HCT116 (cell line): Measurements from ENCODE around the gene RTN4RL2. TPM values are rescaled to one million over a fixed set of nuclear protein-coding genes. Genes with fewer than 3 reads are reported as not detected.

Experiments used
- ATAC-seq: fragments of 200-7000 bp; cut with Tn5 transposase; 2 replicates; pipeline ENCODE4 v1.9.1; 2020; ENCODE audit warnings: mild to moderate bottlenecking, moderate library complexity
- BruUV-seq: library from RNA; stranded (reverse); fragments of 400-500 nt; replicated peaks from 2 replicates; lab custom pipeline; 2021; lab: Mats Ljungman, UMichigan
- CTCF ChIA-PET: fragments of 300-600 bp; sonication (Branson Sonifier 250); formaldehyde crosslinking; loops from one replicate; lab custom pipeline; 2021; ENCODE audit warnings: antibody characterized with exemption; lab: Charles Lee
- POLR2A ChIA-PET: fragments of 300-600, 350-600 bp; sonication (Branson Sonifier 250); formaldehyde crosslinking; loops from one replicate; lab custom pipeline; 2021; ENCODE audit warnings: antibody characterized with exemption; lab: Charles Lee
- RAD21 ChIA-PET, 2 experiments: fragments of 300-600 bp; sonication (Branson Sonifier 250); formaldehyde crosslinking; loops; one replicate each; lab custom pipeline; 2023; ENCODE audit warnings: low total read pairs in 2 of 2; ENCODE audit not compliant: uncharacterized antibody in 2 of 2, unreplicated experiment in 2 of 2, low non-redundant PET in 1 of 2; lab: Charles Lee
- DNase-seq: peaks from one replicate; pipeline ENCODE4 v3.0.0-alpha.2; 2010; ENCODE audit warnings: low read depth, low spot score
- H2AFZ ChIP-seq: fragments of 200-600 bp; shearing (Covaris generic), sonication (generic); 2 replicates; pipeline ENCODE4 v1.6.1; 2017; ENCODE audit warnings: low read depth, mixed run types, mixed read lengths, antibody characterized with exemption, low read length; ENCODE audit not compliant: poor library complexity, severe bottlenecking
- H3K27ac ChIP-seq: 2 replicates; pipeline ENCODE4 v1.5.1; 2012; ENCODE audit warnings: low read depth, low read length
- H3K27me3 ChIP-seq: fragments of 200-600 bp; sonication (generic); 2 replicates; pipeline ENCODE4 v1.6.1; 2016; ENCODE audit warnings: mixed run types, low read length, mixed read lengths; ENCODE audit not compliant: insufficient read depth
- H3K36me3 ChIP-seq, 2 experiments: fragments of 200-500 bp in 1 of 2; fragments of 200-600 bp in 1 of 2; sonication (Bioruptor generic) in 1 of 2; sonication (generic) in 1 of 2; 2 replicates each; pipeline versions ENCODE4 v1.5.1 to v1.6.1; 2014 to 2016; ENCODE audit warnings: low read length in 2 of 2, inconsistent platforms in 1 of 2, mixed read lengths in 1 of 2, mixed run types in 1 of 2; ENCODE audit not compliant: insufficient read depth in 2 of 2, control insufficient read depth in 1 of 2
- H3K4me1 ChIP-seq, 2 experiments: fragments of 200-600 bp in 1 of 2; sonication (generic) in 1 of 2; 2 replicates each; pipeline versions ENCODE4 v1.5.1 to v1.6.1; 2012 to 2017; ENCODE audit warnings: low read length in 2 of 2, inconsistent platforms in 1 of 2, mild to moderate bottlenecking in 1 of 2, mixed read lengths in 1 of 2, mixed run types in 1 of 2, moderate library complexity in 1 of 2; ENCODE audit not compliant: insufficient read depth in 2 of 2, control insufficient read depth in 1 of 2
- H3K4me2 ChIP-seq: fragments of 200-600 bp; sonication (generic); 2 replicates; pipeline ENCODE4 v1.6.1; 2017; ENCODE audit warnings: mixed run types, low read length, mixed read lengths
- H3K4me3 ChIP-seq, 2 experiments: fragments of 200-600 bp in 1 of 2; sonication (generic) in 1 of 2; replicated peaks in 1 of 2; 2 replicates each; pipeline ENCODE4 v1.5.1; 2011 to 2016; ENCODE audit warnings: low read length in 2 of 2, control low read depth in 1 of 2, low read depth in 1 of 2, mild to moderate bottlenecking in 1 of 2, mixed read lengths in 1 of 2, mixed run types in 1 of 2
- H3K79me2 ChIP-seq: fragments of 200-600 bp; sonication (generic); 2 replicates; pipeline ENCODE4 v1.6.1; 2017; ENCODE audit warnings: mild to moderate bottlenecking, mixed run types, low read length, moderate library complexity, mixed read lengths; ENCODE audit not compliant: insufficient read depth
- H3K9ac ChIP-seq: fragments of 200-600 bp; sonication (generic); 2 replicates; pipeline ENCODE4 v1.6.1; 2016; ENCODE audit warnings: low read length, mixed read lengths
- H3K9me2 ChIP-seq: fragments of 200-600 bp; sonication (generic), shearing (Covaris generic); 2 replicates; pipeline ENCODE4 v1.6.1; 2017; ENCODE audit warnings: mixed run types, mild to moderate bottlenecking, moderate library complexity; ENCODE audit not compliant: insufficient read depth
- H3K9me3 ChIP-seq, 2 experiments: fragments of 200-500 bp in 1 of 2; fragments of 200-600 bp in 1 of 2; sonication (Bioruptor generic) in 1 of 2; sonication (generic) in 1 of 2; 2 replicates each; pipeline ENCODE4 v1.6.1; 2014 to 2017; ENCODE audit warnings: low read length in 2 of 2, mixed read lengths in 2 of 2, inconsistent platforms in 1 of 2, low read depth in 1 of 2, mild to moderate bottlenecking in 1 of 2, mixed run types in 1 of 2, moderate library complexity in 1 of 2; ENCODE audit not compliant: control insufficient read depth in 1 of 2, insufficient read depth in 1 of 2
- H4K20me1 ChIP-seq: fragments of 200-600 bp; sonication (generic), shearing (Covaris generic); 2 replicates; pipeline ENCODE4 v1.6.1; 2017; ENCODE audit warnings: mixed run types, mild to moderate bottlenecking, moderate library complexity; ENCODE audit not compliant: insufficient read depth
- JUND ChIP-seq: IDR thresholded peaks from 2 replicates; pipeline ENCODE4 v1.6.1; 2012
- REST ChIP-seq: IDR thresholded peaks from 2 replicates; pipeline ENCODE4 v1.6.1; 2012; ENCODE audit warnings: low read depth
- ZFX ChIP-seq: fragments of 450-650 bp; IDR thresholded peaks from 2 replicates; pipeline ENCODE4 v1.6.1; 2017
- intact Hi-C: fragments of 100-400 bp; cut with micrococcal nuclease; formaldehyde crosslinking; loops from 2 replicates; pipeline ENCODE4 v1.10.0; 2022
- total RNA-seq: library from RNA; stranded (reverse); gene quantifications from one replicate; pipeline ENCODE4 v1.2.1, GENCODE V29; 2021; ENCODE audit not compliant: unreplicated experiment

Gene RTN4RL2
- total RNA-seq, 1 experiment from 2014 or later, result 24.0 TPM

DNA sequence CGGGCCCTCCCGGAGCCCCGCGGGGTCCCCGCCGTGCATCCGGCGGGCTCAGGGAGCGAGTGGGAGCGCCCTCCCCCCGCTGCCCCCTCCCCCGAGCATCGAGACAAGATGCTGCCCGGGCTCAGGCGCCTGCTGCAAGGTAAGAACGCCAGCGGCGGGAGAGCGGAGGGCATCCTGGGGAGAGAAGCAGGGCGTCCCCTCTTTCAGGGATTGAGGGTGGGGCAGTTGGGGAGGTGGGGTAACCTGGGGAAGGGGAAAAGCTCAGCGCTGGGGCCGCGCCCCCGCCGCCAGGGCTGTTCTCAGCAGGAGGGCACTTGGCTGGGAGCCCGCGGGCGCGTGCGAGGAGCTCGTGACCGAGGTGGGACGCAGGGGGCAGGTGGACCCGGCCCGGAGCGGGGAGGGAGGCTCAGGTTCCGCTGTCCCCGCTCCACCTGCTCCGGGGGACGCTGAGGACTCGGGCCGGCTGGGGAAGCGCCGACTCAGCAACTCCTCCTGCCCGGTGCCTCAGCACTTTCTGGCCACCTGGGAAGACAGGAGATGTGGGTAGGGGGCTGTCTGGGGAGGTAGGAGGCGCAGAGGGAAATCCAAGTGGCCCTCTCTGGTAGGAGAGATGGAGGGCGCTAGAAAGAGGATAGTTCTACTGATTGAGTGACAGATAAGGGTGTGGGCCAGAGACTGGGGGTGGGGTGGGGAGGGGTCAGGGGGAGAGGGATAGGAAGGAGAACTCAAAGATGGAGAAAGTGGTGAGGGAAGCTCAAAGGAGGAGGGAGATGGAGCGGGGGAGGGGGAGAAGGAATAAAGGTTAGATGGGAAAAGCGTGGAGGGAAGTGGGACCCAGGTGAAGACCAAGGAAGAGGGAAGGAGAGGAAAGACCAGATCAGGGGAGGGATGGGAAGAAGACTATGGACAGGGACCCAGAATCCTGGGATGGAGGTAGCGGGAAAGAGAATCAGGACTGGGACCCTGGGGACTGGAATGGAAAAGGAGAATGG is 726 bp downstream of the RTN4RL2 start:
- Histone ChIP-seq H3K4me2 (peak overlapping the region; percentile 98), H3K27ac (peak overlapping the region; percentile 54; the same call in 1 of the 2 replicates), H2AFZ (no peak overlapping the region), H3K79me2 (no peaks in the 10 kb centered on the region), H3K27me3 (no peaks in the 10 kb centered on the region), H3K4me1 (peaks cover 16 to 42% of the 10 kb centered on the region in 2 experiments; a peak in 3 of 4 replicates), H3K9me2 (no peaks in the 10 kb centered on the region), H3K9me3 (no peaks in the 10 kb centered on the region), H3K9ac (peak overlapping the region; percentile 59), H4K20me1 (no peaks in the 10 kb centered on the region), H3K4me3 (peak overlapping the region; percentile 65 to 68), H3K36me3 (no peaks in the 10 kb centered on the region)
- RAD21 ChIA-PET, result no interaction called here
- POLR2A ChIA-PET, result interaction anchor here (0.7 to 1.4 kb wide), 3 partner anchors 32 to 180 kb away, joined by 3 to 8 read pairs (median 3); partner anchors contain the start of gene TIMM10
- BruUV-seq, result no TSS peak
- ATAC-seq, result peak; percentile 7; the same call in 1 of the 2 replicates
- TF ChIP-seq JUND, result no peak
- no peak for TF ChIP-seq REST
- peak; percentile 51; the same call in 1 of the 2 replicates for TF ChIP-seq ZFX
- DNase-seq, result no peak
- CTCF ChIA-PET, result interaction anchor here (0.9 to 2.1 kb wide), 5 partner anchors 32 to 184 kb away, joined by 3 to 7 read pairs (median 5); partner anchors contain the start of gene SLC43A1
- intact Hi-C loops, result no loop called here
